Upper lobe of right lung (tissue), 1 donor: Measurements from ENCODE around the gene RCAN1. TPM values are rescaled to one million over a fixed set of nuclear protein-coding genes. Genes with fewer than 3 reads are reported as not detected.

Source experiments
- ATAC-seq: fragments of 200-7000 bp; cut with Tn5 transposase; one replicate; pipeline ENCODE4 v1.9.1; 2020; ENCODE audit warnings: mild to moderate bottlenecking, moderate library complexity
- DNase-seq: peaks from one replicate; pipeline ENCODE4 v3.0.0-alpha.2; 2020
- H3K27ac ChIP-seq: fragments of 200-600 bp; one replicate; pipeline ENCODE4 v1.8.0; 2022
- H3K27me3 ChIP-seq: fragments of 200-600 bp; one replicate; pipeline ENCODE4 v1.8.0; 2022; ENCODE audit warnings: mild to moderate bottlenecking
- H3K36me3 ChIP-seq: fragments of 200-600 bp; one replicate; pipeline ENCODE4 v1.8.0; 2022
- H3K4me1 ChIP-seq: fragments of 200-600 bp; one replicate; pipeline ENCODE4 v1.8.0; 2022
- H3K4me3 ChIP-seq: fragments of 200-600 bp; one replicate; pipeline ENCODE4 v1.8.0; 2022; ENCODE audit warnings: mild to moderate bottlenecking
- H3K9me3 ChIP-seq: fragments of 200-600 bp; one replicate; pipeline ENCODE4 v1.8.0; 2022
- intact Hi-C: fragments of 100-400 bp; cut with DNase I; formaldehyde crosslinking; loops from one replicate; pipeline ENCODE4 v1.11.0; 2022
- total RNA-seq: library from RNA; stranded (reverse); fragmentation: NEBNext Ultra II Directional; extraction: Animal tissue kit (Norgen Biotek cat#: 25700); gene quantifications from one replicate; pipeline ENCODE4 v1.2.1, GENCODE V29; 2021
- TF ChIP-seq, protein P1 (sequence below): fragments of 200-600 bp; IDR thresholded peaks from one replicate; pipeline ENCODE4 v1.8.0; 2022; ENCODE audit warnings: antibody characterized with exemption
- donor health status: DM: no; HTN: yes; CAD: no; lungs with severe emphysema.

Gene RCAN1
- total RNA-seq, 1 donor from 2014 or later = 26.9 TPM

DNA sequence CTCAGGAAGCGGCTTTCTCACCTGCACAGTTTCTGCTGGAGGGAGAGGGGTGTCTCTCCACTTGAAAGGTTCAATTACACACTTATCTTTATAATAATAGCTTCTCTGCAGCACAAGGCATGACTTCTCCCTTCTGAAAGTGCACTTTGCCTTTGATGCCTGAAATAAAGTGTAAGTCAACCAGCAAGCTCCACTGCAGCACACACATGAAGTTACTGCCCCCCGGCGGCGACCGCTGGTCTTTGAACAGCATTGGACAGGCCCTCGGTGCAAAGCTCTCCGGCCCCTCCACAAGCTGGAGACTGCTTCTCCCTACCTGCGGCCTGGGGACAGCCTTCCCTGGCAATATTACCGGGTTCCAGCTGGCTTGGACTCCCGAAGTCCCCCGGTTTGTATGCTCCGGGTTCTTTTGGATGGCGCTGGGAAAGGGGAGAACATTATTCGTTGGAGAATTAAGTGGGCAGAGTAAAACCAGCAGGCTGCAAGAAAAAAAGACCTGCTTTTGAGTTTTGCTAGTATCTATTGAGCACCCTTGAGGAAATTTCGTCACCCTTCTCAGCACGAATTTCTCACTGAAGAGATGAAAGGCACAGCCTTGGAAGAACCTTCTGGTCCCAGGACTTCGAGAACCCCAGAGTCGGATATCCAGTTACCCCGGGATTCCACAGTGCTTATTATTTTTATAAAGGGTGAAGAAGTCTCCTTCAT is 11.8 kb downstream of the RCAN1 start:
- Histone ChIP-seq H3K4me3 (no peak overlapping the region), H3K27ac (no peak overlapping the region), H3K27me3 (no peaks in the 10 kb centered on the region), H3K9me3 (no peaks in the 10 kb centered on the region), H3K4me1 (no peaks in the 10 kb centered on the region), H3K36me3 (no peaks in the 10 kb centered on the region)
- intact Hi-C loops = no loop called here
- DNase-seq = peak; percentile 92
- TF ChIP-seq, protein P1, sequence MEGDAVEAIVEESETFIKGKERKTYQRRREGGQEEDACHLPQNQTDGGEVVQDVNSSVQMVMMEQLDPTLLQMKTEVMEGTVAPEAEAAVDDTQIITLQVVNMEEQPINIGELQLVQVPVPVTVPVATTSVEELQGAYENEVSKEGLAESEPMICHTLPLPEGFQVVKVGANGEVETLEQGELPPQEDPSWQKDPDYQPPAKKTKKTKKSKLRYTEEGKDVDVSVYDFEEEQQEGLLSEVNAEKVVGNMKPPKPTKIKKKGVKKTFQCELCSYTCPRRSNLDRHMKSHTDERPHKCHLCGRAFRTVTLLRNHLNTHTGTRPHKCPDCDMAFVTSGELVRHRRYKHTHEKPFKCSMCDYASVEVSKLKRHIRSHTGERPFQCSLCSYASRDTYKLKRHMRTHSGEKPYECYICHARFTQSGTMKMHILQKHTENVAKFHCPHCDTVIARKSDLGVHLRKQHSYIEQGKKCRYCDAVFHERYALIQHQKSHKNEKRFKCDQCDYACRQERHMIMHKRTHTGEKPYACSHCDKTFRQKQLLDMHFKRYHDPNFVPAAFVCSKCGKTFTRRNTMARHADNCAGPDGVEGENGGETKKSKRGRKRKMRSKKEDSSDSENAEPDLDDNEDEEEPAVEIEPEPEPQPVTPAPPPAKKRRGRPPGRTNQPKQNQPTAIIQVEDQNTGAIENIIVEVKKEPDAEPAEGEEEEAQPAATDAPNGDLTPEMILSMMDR = peak; percentile 73
- peak; percentile 98 for ATAC-seq

DNA sequence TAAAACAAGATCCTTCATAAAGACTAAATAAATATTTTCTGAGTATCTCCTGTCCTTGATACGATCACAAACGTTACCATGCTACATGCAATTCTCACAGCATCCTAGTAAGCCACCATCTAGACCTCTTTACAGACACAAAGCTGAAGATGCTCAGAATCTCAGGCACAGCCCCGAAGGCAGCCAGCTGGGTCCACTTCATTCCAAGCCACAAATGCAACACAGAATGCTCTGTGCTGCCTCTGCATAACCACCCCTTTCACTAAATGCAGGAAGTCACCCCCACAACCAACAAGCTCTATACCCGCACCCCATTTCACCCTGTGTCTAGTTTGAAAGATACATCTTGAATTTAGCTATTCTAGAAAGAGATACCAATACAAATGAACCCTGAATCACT is 12.9 kb downstream of the RCAN1 start:
- TF ChIP-seq, protein P1 = no peak
- DNase-seq (no peak), ATAC-seq (no peak)
- Histone ChIP-seq H3K4me1 (no peaks in the 10 kb centered on the region), H3K27me3 (no peaks in the 10 kb centered on the region), H3K27ac (no peak overlapping the region), H3K36me3 (no peaks in the 10 kb centered on the region), H3K4me3 (no peak overlapping the region), H3K9me3 (no peaks in the 10 kb centered on the region)
- intact Hi-C loops = no loop called here

DNA sequence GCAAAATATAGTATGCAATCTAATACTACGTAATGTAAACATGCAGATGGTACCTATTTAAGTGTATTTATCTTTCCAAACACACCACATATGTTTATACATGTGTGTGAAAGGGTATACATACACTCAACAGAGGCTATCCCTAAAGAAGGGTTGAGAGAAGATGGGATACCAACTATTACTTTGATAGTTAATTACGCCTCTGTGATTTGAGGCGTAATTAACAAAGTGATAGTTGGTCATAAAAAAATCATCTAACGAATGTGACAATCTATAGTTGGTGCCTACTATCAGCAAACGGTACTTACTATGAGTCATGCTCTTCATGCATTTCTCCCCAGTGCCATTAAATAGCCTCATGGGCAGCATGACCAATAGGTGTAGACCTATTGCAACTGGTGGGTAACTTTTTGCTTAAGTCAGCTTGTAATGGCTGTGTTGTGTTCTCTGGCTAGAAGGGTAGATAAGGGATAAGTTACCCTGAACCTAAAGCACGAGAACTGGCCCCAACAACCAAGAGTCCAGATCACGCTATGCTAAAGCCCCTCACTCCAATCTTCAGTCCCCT is 15.3 kb downstream of the RCAN1 start:
- no peak overlapping the region for H3K27ac ChIP-seq
- TF ChIP-seq, protein P1 = no peak
- H3K4me1 ChIP-seq = no peaks in the 10 kb centered on the region
- no peaks in the 10 kb centered on the region for H3K36me3 ChIP-seq
- intact Hi-C loops = no loop called here
- DNase-seq = no peak
- no peak for ATAC-seq
- H3K4me3 ChIP-seq = no peak overlapping the region
- no peaks in the 10 kb centered on the region for H3K9me3 ChIP-seq
- H3K27me3 ChIP-seq = no peaks in the 10 kb centered on the region

DNA sequence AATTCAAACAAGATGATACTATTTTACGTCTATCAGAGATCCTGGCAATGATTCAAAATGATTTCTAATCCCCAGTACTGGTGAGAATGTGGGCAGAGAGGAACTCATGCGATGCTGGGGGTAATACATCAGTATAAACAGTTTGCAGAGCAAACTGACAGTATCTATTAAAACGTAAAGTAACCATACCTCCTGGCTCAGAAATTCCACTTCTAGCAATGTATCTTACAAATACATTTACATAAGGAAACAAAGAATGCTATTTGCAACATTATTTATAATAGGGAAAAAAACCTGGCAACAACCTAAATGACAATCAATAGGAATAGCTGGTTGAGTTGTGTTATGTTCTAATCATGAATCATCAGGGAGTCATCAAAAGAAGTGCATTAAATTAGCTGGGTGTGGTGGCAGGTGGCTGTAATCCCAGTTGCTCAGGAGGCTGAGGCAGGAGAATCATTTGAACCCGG is 15.9 kb downstream of the RCAN1 start:
- no peaks in the 10 kb centered on the region for H3K9me3 ChIP-seq
- no peaks in the 10 kb centered on the region for H3K27me3 ChIP-seq
- DNase-seq = no peak
- H3K4me3 ChIP-seq = no peak overlapping the region
- TF ChIP-seq, protein P1 = no peak
- H3K36me3 ChIP-seq = no peaks in the 10 kb centered on the region
- ATAC-seq = no peak
- no peak overlapping the region for H3K27ac ChIP-seq
- no peaks in the 10 kb centered on the region for H3K4me1 ChIP-seq
- intact Hi-C loops = no loop called here

DNA sequence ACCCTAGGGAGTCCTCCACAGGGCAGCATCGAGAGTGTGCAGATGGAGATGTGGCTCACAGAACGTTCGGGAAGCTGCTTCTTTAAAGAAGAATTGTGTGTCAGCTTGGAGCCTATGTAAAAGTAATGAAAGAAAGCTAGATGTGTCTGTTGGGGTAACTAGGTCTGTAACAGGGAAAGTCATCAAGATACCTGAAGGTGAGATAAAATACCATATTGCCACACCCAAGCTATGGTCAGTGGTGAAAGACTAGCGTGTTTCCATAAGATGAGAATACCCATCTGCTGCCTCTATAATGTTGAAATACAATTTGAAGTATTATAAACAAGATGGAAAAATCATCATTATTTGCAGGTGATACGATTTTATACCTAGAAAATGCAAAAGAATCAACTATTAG is 17.5 kb downstream of the RCAN1 start:
- Histone ChIP-seq H3K4me1 (peaks cover 14% of the 10 kb centered on the region), H3K4me3 (no peak overlapping the region), H3K9me3 (no peaks in the 10 kb centered on the region), H3K27me3 (no peaks in the 10 kb centered on the region), H3K36me3 (no peaks in the 10 kb centered on the region), H3K27ac (no peak overlapping the region)
- DNase-seq (no peak), ATAC-seq (no peak)
- TF ChIP-seq, protein P1 = no peak
- intact Hi-C loops = no loop called here
